Fibroblast of pulmonary artery (primary cell): ENCODE data around the gene H3-3A.

Source experiments
- DNase-seq: peaks from one replicate; pipeline ENCODE4 v3.0.0-alpha.2; 2010; ENCODE audit warnings: low read depth
- H3K4me3 ChIP-seq: replicated peaks from 2 replicates; pipeline ENCODE4 v1.5.1; 2011; ENCODE audit warnings: low read depth, mild to moderate bottlenecking, control low read depth, low read length, moderate library complexity
- CTCF ChIP-seq: IDR thresholded peaks from 2 replicates; pipeline ENCODE4 v1.5.1; 2011; ENCODE audit warnings: mild to moderate bottlenecking, control low read depth, low read length, inconsistent platforms; ENCODE audit errors: missing control alignments

H3-3A gene

GRCh38 chr1:226026833-226027232 is 35.7 kb upstream of the H3-3A start:
- no peak overlapping the region for H3K4me3 ChIP-seq
- no peak for DNase-seq
- TF ChIP-seq CTCF: no peak

- no peak for DNase-seq
- TF ChIP-seq CTCF: no peak
- no peak overlapping the region for H3K4me3 ChIP-seq
Observed at GRCh38 chr1:226027538-226028217, 34.8 kb upstream of the H3-3A start.

GRCh38 chr1:226029093-226029496 is 33.4 kb upstream of the H3-3A start:
- DNase-seq: no peak
- TF ChIP-seq CTCF: no peak
- no peak overlapping the region for H3K4me3 ChIP-seq

GRCh38 chr1:226029568-226030225 is 32.8 kb upstream of the H3-3A start:
- DNase-seq: no peak
- H3K4me3 ChIP-seq: no peak overlapping the region
- no peak for TF ChIP-seq CTCF

GRCh38 chr1:226033582-226033981 is 28.9 kb upstream of the H3-3A start:
- TF ChIP-seq CTCF: no peak
- no peak overlapping the region for H3K4me3 ChIP-seq
- no peak for DNase-seq

- no peak for TF ChIP-seq CTCF
- H3K4me3 ChIP-seq: no peak overlapping the region
- no peak for DNase-seq
Observed at GRCh38 chr1:226033991-226034390, 28.5 kb upstream of the H3-3A start.

- DNase-seq: peak; percentile 99
- TF ChIP-seq CTCF: no peak
- H3K4me3 ChIP-seq: no peak overlapping the region
Observed at GRCh38 chr1:226034482-226034881, 28.0 kb upstream of the H3-3A start.
